IMR-90 (cell line): ENCODE measurements around the gene USP5. TPM values are rescaled to one million over a fixed set of nuclear protein-coding genes. Genes with fewer than 3 reads are reported as not detected.
"Not testable (repeated sequence)": the region's sequence is repeated elsewhere in the genome, so short reads cannot be mapped to it uniquely, and the experiment has no call there.

Experiments used
- ATAC-seq: fragments of 200-7000 bp; cut with Tn5 transposase; 2 replicates; pipeline ENCODE4 v1.9.1; 2020; ENCODE audit warnings: low read depth, mild to moderate bottlenecking, moderate library complexity
- BruUV-seq: library from RNA; stranded (reverse); fragments of 400-500 nt; replicated peaks from 2 replicates; lab custom pipeline; 2021; lab: Mats Ljungman, UMichigan
- CTCF ChIA-PET: fragments of 300-600 bp; formaldehyde crosslinking; extraction: SDS; loops from one replicate; lab custom pipeline; 2021; ENCODE audit warnings: antibody characterized with exemption; lab: Yijun Ruan, JAX
- POLR2A ChIA-PET: fragments of 300-600 bp; sonication (Branson Sonifier 250); formaldehyde crosslinking; loops from one replicate; lab custom pipeline; 2022; ENCODE audit warnings: antibody characterized with exemption; ENCODE audit not compliant: unreplicated experiment; lab: Charles Lee
- DNase-seq: peaks from one replicate; pipeline ENCODE4 v3.0.0; 2013
- H2AFZ ChIP-seq: replicated peaks from 2 replicates; pipeline ENCODE3; 2013; ENCODE audit warnings: low read length, mild to moderate bottlenecking; ENCODE audit not compliant: poor library complexity
- H2AK5ac ChIP-seq: 2 replicates; pipeline ENCODE4 v1.6.1; 2013; ENCODE audit warnings: low read depth, low read length, inconsistent platforms
- H2AK9ac ChIP-seq: replicated peaks from 2 replicates; pipeline ENCODE3; 2013; ENCODE audit warnings: mild to moderate bottlenecking, low read depth, low read length, moderate library complexity; ENCODE audit not compliant: poor library complexity
- H2BK120ac ChIP-seq: 2 replicates; pipeline ENCODE4 v1.6.1; 2013; ENCODE audit warnings: low read depth, low read length, inconsistent platforms
- H2BK15ac ChIP-seq: 3 replicates; pipeline ENCODE4 v1.6.1; 2013; ENCODE audit warnings: low read depth, low read length, inconsistent platforms
- H2BK20ac ChIP-seq: 2 replicates; pipeline ENCODE4 v1.6.1; 2013; ENCODE audit warnings: low read depth, mild to moderate bottlenecking, inconsistent platforms, low read length, moderate library complexity
- H2BK5ac ChIP-seq: 2 replicates; pipeline ENCODE4 v1.6.1; 2013; ENCODE audit warnings: mild to moderate bottlenecking, low read depth, low read length, inconsistent platforms; ENCODE audit not compliant: poor library complexity, severe bottlenecking
- H3K14ac ChIP-seq: replicated peaks from 2 replicates; pipeline ENCODE4 v1.6.1; 2013; ENCODE audit warnings: low read depth, low read length, inconsistent platforms
- H3K18ac ChIP-seq: 2 replicates; pipeline ENCODE4 v1.6.1; 2013; ENCODE audit warnings: low read depth, low read length, control low read depth
- H3K23ac ChIP-seq: 2 replicates; pipeline ENCODE4 v1.6.1; 2013; ENCODE audit warnings: low read depth, low read length, inconsistent platforms
- H3K27ac ChIP-seq: 2 replicates; pipeline ENCODE4 v1.5.1; 2013; ENCODE audit warnings: mild to moderate bottlenecking, control low read depth, low read length; ENCODE audit not compliant: insufficient read depth
- H3K27me3 ChIP-seq: 2 replicates; pipeline ENCODE4 v1.6.1; 2013; ENCODE audit warnings: low read length; ENCODE audit not compliant: control insufficient read depth, insufficient read depth
- H3K36me3 ChIP-seq: 2 replicates; pipeline ENCODE4 v1.6.1; 2013; ENCODE audit warnings: low read length, mixed read lengths; ENCODE audit not compliant: control insufficient read depth, insufficient read depth
- H3K4ac ChIP-seq: 2 replicates; pipeline ENCODE4 v1.6.1; 2013; ENCODE audit warnings: low read depth, low read length, inconsistent platforms
- H3K4me1 ChIP-seq: 2 replicates; pipeline ENCODE4 v1.6.1; 2013; ENCODE audit warnings: low read length, mixed read lengths; ENCODE audit not compliant: control insufficient read depth, insufficient read depth
- H3K4me2 ChIP-seq: 2 replicates; pipeline ENCODE4 v1.6.1; 2013; ENCODE audit warnings: low read depth, mild to moderate bottlenecking, control low read depth, low read length, moderate library complexity
- H3K4me3 ChIP-seq: 2 replicates; pipeline ENCODE4 v1.5.1; 2013; ENCODE audit warnings: low read depth, mild to moderate bottlenecking, control low read depth, low read length, moderate library complexity; ENCODE audit not compliant: insufficient read depth
- H3K56ac ChIP-seq: 2 replicates; pipeline ENCODE4 v1.6.1; 2013; ENCODE audit warnings: low read length, inconsistent platforms; ENCODE audit not compliant: insufficient read depth; ENCODE audit errors: extremely low read depth
- H3K79me1 ChIP-seq, 2 experiments: 2 replicates each; pipeline ENCODE4 v1.6.1; 2013; ENCODE audit warnings: low read length in 2 of 2, inconsistent platforms in 1 of 2, low read depth in 1 of 2
- H3K9ac ChIP-seq: 2 replicates; pipeline ENCODE4 v1.6.1; 2013; ENCODE audit warnings: low read depth, low read length, control low read depth
- H3K9me1 ChIP-seq: 2 replicates; pipeline ENCODE4 v1.6.1; 2013; ENCODE audit warnings: low read length, inconsistent platforms; ENCODE audit not compliant: insufficient read depth
- H3K9me3 ChIP-seq: 2 replicates; pipeline ENCODE4 v1.6.1; 2013; ENCODE audit warnings: low read length; ENCODE audit not compliant: control insufficient read depth, insufficient read depth
- H4K20me1 ChIP-seq: 2 replicates; pipeline ENCODE4 v1.6.1; 2013; ENCODE audit warnings: low read length, inconsistent platforms; ENCODE audit not compliant: insufficient read depth
- H4K5ac ChIP-seq: 2 replicates; pipeline ENCODE4 v1.6.1; 2013; ENCODE audit warnings: mild to moderate bottlenecking, low read depth, low read length, control low read depth
- H4K8ac ChIP-seq, 2 experiments: 2 replicates each; pipeline ENCODE4 v1.6.1; 2013; ENCODE audit warnings: low read depth in 2 of 2, low read length in 2 of 2, control low read depth in 1 of 2, inconsistent platforms in 1 of 2
- H4K91ac ChIP-seq: 2 replicates; pipeline ENCODE4 v1.6.1; 2013; ENCODE audit warnings: low read depth, low read length, inconsistent platforms; ENCODE audit not compliant: insufficient read depth
- WGBS, 2 experiments: methylation state at CpG; one replicate each; pipeline versions ENCODE4 v1.1.5 to v1.1.7; 2013; ENCODE audit warnings: missing lambda C conversion rate in 2 of 2; ENCODE audit not compliant: insufficient read length in 1 of 2; ENCODE audit errors: extremely low coverage in 2 of 2; 5-methylcytosine and 5-hydroxymethylcytosine counted together
- dilution Hi-C: fragments of 300-500 bp; cut with HindIII; formaldehyde crosslinking; loops from one replicate; pipeline ENCODE4 v1.14.3; 2018; ENCODE audit warnings: low sequenced_read_pairs; ENCODE audit not compliant: unreplicated experiment
- in situ Hi-C: fragments of 300-500 bp; cut with MboI; formaldehyde crosslinking; loops from 3 replicates; pipeline ENCODE4 v1.14.3; 2019; ENCODE audit warnings: low sequenced_read_pairs, inconsistent platforms, mixed read lengths
- intact Hi-C: fragments of 100-400 bp; cut with micrococcal nuclease; formaldehyde crosslinking; loops from 2 replicates; pipeline ENCODE4 v1.10.0; 2022
- polyA plus RNA-seq, 3 experiments: library from polyadenylated mRNA; depleted of rRNA; stranded (reverse); fragments of >200 nt; gene quantifications; 2 replicates each; pipeline ENCODE4 v1.2.3, GENCODE V29; 2012; ENCODE audit warnings: low replicate concordance in 1 of 3
- total RNA-seq: library from RNA; depleted of rRNA; stranded (reverse); fragments of >200 nt; gene quantifications from 2 replicates; pipeline ENCODE4 v1.2.3, GENCODE V29; 2012

Gene USP5
- total and polyA plus RNA-seq, 2 of the 4 experiments (the other 2 are of a cell fraction), result 69.7 to 125 TPM

GRCh38 chr12:6865307-6865706, 13.4 kb downstream of the USP5 start:
- CTCF ChIA-PET, POLR2A ChIA-PET, H2AFZ ChIP-seq, H3K27ac ChIP-seq, H3K9me1 ChIP-seq, H3K4ac ChIP-seq, H3K9me3 ChIP-seq, H2BK15ac ChIP-seq, H4K5ac ChIP-seq, H3K18ac ChIP-seq, H2AK5ac ChIP-seq, BruUV-seq, dilution Hi-C loops, H4K91ac ChIP-seq, H3K14ac ChIP-seq, H2BK20ac ChIP-seq, H3K56ac ChIP-seq, H3K4me3 ChIP-seq, H3K9ac ChIP-seq, H2AK9ac ChIP-seq, DNase-seq, H3K23ac ChIP-seq, H2BK120ac ChIP-seq, H3K4me2 ChIP-seq, H3K27me3 ChIP-seq, H2BK5ac ChIP-seq, H4K8ac ChIP-seq, ATAC-seq: not testable (repeated sequence)
- H3K4me1 ChIP-seq, result peaks cover 14% of the 10 kb centered on the region
- 100% methylated on average over 3 of the region's 5 CpGs; no CpG with 5 or more reads in 1 of the 2 experiments for whole genome bisulfite sequencing, 2 experiments
- in situ Hi-C loops (loop anchor here (5.0 kb wide), 1 partner anchor 97 kb away; no protein-coding TSS in a partner anchor), intact Hi-C loops (loop anchor here (5.0 kb wide), 1 partner anchor 772 kb away; no protein-coding TSS in a partner anchor)
- peaks cover 59% of the 10 kb centered on the region for H3K36me3 ChIP-seq
- peaks cover 6 to 33% of the 10 kb centered on the region in 2 experiments for H3K79me1 ChIP-seq
- peaks cover 28% of the 10 kb centered on the region for H4K20me1 ChIP-seq
